ENCODE measurements around the gene AKT3.

The AKT3 gene

DNA sequence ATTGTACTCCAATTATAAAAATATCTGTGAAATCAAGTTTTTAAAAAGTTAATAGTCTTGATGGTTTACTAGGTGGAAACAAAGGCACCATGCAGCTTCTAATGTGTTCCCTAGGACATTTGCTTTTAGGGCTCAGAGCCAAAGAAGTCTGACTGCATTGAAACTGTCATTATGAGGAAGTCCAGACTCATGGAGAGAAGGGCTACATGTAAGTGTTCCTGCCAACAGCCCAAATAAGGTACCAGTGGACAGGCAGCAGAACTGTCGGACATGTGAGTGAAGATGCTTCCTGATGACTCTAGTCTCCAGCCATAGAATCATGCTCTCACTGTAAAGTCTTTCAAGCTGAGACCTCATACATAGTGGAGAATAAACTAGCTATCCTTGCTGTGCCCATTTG lies 287.6 kb downstream of the AKT3 start:
- in situ Hi-C loops (cut with MboI; ENCODE audit: low sequenced_read_pairs): no loop called here

DNA sequence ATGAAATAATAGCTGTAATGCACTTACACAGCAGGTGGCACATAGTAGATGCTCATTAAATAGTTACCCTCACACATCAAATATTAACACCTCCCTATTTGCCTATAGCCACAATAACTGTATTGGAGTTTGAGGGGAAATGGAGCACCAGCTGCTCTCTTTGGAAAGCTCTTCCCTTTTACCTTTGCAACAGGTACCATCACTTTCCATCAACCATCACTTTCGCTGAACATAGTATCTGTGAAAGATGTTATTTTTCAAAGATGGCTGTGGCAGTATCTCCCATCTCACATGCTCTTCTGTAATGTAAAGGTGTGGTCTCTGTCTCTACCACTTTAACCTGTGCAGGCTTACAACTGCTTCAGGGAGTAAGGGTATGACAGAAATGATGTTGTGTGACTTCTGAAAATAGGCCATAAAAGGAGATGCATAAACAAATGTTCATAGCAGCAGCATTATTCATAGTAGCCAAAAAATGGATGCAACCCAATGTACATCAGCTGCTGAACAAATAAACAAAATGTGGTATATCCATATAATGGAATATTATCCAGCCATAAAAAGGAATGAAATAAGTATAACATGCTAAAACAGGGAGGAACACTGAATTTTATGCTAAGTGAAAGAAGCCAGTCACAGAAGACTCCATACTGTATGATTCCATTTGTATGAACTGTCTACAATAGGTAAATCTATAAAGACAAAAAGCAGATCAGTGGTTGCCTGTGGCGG lies 288.3 kb downstream of the AKT3 start:
- in situ Hi-C loops (cut with MboI; ENCODE audit: low sequenced_read_pairs): no loop called here

DNA sequence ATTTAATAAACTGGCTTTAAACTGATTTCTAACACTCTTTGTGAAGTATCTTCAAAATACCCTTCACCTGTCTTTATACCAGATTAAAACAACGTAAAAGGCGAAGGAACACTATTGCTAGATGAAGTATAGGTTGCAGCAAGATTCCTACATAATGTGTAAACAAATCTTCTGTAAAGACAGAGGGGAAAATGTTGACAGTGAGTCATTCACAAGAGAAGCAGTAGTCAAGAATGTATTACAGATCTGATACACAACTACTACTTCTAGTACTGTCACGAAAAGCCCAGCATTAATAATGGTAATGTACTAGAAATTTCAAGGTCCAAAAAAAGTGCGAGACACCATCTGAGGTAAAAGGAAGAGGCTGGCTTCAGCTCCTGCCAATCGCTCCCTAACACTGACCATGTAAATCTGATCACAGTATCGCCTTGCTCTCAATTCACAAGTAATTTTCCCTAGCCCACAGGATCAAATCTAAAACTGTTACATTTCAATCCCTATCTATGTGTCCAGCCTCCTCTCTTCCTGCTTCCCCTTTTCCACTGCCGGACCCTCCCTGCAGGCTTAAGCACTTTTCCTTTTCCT lies 290.4 kb downstream of the AKT3 start:
- in situ Hi-C loops (cut with MboI; ENCODE audit: low sequenced_read_pairs): no loop called here

DNA sequence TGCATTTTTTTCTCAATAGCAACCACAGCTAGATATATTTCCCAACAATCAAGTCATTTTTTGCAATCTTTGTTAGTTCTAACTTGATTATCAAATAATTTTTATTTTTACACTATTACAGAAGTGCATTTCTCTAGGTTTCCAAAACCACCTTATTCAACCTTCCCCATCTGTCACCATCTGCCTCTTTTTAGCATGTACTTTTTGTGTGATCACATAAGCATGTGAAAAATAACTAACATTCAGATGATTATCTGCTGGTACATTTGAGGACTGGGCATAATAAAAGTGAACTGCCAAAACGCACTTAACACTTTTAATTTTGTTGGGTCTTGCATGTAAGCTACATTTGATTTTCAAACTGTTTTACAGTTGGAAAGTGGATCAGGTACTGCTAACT lies 291.5 kb downstream of the AKT3 start:
- in situ Hi-C loops (cut with MboI; ENCODE audit: low sequenced_read_pairs): no loop called here

DNA sequence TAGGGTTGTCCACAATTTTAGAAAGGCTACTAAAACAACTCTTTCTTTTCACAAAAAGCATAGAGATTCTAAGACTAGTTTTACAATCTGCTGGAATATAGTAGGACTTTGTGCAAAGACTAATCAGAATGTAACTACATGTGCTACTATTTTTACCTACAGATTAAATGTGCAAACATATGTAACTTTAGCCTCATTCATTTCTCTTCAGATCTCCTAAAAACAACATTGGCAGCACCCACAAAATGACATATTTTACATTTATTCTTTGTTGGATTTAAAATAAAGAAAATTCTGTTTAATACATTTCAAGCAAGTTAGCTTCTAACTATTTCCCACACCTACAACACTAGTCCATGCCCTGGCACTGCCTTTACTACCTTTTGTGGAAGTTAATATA lies 292.2 kb downstream of the AKT3 start:
- in situ Hi-C loops (cut with MboI; ENCODE audit: low sequenced_read_pairs): no loop called here

DNA sequence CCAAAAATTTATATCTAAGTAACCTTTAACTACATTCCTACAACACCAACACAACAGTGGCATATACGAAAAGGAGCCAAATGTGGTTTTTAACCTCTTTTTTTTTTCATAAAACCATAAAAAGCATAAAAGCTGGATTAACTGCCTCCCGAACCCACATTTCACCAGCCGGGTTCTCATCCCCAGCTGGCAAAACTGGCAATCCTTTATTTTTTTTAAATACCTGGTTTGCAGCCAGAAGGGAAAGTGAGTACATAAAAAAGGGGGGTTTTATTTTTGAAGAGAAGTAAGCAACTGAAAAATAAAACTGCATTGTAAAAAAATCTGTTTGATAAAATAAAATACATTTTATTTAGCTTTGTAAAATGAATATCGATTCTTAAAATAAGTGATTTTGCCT lies 295.4 kb downstream of the AKT3 start:
- in situ Hi-C loops (cut with MboI; ENCODE audit: low sequenced_read_pairs): no loop called here

DNA sequence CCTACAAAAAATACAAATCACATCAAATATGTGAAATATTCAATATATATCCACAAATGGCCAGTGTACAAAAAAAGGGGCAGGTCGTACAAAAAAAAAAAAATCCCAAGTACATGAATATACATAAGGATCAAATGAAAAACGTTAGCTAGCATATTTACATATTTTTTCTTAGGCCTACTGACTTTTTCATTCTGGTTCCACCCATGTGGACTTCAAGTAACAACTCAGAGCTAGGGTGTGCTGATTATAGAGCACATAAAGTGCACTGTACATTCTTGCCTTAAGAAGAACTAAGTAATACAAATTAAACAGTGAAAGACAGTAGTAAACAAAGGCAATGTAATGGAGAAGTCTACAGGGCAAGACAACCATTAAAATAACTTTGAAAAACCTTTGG lies 297.0 kb downstream of the AKT3 start:
- in situ Hi-C loops (cut with MboI; ENCODE audit: low sequenced_read_pairs): no loop called here

DNA sequence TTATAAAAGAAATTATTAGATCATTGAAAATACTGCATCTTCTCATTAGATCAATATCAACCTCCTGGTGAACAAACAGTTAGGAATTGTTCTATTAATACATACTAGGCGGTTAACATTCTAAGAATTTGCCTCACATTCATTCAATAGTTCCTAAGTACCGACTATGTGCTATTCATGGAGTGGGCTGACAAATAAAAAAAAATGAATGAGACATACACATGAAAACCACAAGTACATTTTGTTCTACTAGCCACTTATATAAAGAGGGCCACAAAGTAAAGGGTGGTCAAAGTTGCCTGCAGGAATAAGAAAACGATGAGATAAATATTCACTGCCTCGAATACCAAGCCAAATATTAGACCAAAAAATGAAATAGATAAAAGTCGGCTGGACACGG lies 299.8 kb downstream of the AKT3 start:
- in situ Hi-C loops (cut with MboI; ENCODE audit: low sequenced_read_pairs): no loop called here

DNA sequence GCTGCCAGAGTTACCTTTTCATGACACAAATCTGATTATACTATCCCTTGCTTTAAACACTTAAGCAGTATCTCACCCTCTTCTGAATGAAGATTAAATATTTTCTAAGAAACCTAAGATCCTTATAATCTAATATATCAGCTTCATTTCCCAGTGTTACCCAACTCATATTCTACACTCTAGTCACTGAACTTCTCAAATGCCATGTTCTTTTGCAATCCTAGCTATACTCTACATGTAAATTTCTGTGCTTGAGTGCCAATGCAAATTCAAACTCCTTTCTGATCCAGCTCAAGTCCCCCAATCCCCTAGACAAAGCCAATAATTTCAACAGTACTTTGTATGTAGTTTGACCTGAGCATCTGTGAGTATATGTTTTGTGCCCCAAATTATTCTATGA lies 300.3 kb downstream of the AKT3 start:
- in situ Hi-C loops (cut with MboI; ENCODE audit: low sequenced_read_pairs): no loop called here

DNA sequence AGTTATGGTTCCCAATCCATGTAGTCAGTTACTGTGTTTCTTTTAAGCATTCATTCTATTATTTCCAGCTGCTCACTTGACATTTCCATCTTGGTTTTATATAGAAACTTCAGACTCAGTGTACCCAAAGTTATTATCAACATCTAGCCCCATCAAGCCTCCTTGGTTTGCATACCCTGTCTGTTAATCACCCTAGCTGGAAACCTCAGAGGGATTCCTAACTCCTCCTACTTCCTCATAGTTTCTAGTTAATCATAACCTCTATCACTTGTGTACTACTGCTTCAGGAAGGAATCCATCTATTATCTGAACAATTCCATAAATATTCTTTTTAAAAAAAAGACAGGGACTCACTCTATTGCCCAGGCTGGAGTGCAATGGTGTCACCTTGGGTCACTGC lies 300.9 kb downstream of the AKT3 start:
- in situ Hi-C loops (cut with MboI; ENCODE audit: low sequenced_read_pairs): no loop called here

DNA sequence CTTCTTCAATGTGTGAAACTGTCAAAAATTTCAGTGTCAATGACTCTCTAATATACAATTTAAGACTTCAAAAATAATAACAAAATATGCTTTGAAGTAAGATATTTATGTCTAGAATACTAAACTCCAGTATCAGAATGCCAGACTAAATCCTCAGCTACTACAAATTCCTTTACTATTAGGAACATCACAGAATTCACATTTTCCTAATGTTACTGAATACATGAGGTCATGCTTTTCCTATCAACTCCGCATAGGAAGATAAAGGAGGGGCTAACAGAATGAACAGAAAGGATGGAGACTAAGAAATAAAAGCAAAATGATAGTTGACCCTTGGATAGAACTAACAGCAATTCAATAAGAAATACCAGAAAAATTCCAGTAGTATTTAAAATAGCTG lies 301.5 kb downstream of the AKT3 start:
- in situ Hi-C loops (cut with MboI; ENCODE audit: low sequenced_read_pairs): no loop called here

DNA sequence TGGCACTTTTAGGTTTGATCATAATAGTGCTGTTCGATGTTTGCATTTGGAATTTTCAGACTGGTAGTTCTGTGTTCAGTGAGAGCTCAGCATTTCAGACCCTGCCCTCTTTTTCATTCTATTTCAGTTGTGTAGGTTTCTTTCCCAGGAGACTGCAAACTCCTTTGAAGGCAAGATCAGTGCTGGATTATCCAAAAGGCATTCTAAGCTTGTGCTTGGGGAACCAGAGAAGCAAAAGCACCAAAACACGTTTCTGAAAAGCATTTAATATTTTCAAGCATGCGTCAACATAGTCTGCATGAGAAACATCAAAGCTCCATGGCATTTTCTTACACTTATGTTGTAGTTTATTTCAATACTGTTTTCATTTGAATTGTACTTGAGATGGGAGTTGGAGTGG lies 302.2 kb downstream of the AKT3 start:
- in situ Hi-C loops (cut with MboI; ENCODE audit: low sequenced_read_pairs): no loop called here

DNA sequence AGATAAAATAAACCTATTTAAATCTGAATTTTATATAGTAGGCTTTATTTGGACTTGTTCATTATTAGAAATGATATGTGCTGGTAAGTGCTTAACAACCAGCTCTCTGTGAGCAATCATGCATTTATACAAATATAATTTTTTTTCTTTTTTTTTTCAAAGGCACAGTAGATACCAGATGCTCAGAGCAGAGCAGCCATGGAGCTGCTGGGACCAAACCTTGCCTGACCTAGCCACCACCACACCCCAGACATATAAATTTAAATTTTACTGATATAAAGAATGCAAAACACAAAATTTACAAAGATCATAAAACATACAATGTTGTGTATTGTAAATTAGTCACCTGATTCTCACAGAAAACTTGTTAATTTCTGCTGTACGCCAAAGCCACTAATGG lies 303.6 kb downstream of the AKT3 start:
- in situ Hi-C loops (cut with MboI; ENCODE audit: low sequenced_read_pairs): no loop called here

DNA sequence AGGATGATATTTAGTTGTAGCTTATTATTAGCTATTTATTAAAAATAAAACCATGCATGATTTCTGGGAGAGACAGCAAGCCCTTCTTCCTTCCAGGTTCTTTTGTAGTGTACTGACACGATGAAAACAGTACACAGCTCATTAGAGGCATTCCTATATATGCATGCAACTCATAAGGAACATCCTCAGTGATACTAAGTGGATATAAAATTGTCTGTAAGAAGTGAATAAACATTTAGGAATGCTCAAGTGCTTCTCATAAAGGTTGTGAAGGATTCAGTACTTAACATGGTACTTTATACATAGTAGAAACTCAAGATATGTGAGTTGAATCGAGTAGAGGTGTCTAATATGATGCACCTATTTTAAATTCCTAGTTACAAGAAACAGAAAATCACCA lies 306.5 kb downstream of the AKT3 start:
- in situ Hi-C loops (cut with MboI; ENCODE audit: low sequenced_read_pairs): no loop called here

DNA sequence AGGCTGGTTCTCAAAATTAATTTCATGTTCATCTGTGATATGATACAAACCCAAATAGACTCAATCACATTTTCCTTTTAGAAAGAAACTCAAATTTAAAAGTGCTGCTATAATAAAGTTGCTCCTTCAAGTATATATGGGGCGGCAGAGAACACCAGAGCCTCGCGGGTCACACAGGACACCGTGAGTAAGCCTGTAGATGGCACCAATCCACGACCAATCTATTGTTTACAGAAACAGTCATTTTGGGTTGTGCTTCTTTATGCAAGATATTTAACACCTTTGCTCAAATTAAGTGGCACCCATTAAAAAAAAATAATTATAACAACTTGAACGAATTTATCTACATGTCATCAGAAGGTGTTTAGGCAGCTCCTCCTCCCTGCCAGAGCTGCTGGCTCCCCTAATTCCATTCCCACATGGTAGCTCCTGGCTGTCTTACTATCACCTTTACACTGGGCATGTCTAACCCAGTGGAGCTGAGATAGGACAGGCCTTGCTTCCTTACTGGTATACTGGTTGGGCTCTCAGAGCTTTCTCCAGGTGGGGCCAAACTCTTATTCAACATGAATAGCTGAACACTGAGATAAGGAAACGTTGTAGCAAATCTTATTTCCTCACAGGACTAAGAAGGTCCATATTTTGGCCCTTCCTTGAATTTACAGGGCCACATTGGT lies 307.2 kb downstream of the AKT3 start:
- in situ Hi-C loops (cut with MboI; ENCODE audit: low sequenced_read_pairs): no loop called here

DNA sequence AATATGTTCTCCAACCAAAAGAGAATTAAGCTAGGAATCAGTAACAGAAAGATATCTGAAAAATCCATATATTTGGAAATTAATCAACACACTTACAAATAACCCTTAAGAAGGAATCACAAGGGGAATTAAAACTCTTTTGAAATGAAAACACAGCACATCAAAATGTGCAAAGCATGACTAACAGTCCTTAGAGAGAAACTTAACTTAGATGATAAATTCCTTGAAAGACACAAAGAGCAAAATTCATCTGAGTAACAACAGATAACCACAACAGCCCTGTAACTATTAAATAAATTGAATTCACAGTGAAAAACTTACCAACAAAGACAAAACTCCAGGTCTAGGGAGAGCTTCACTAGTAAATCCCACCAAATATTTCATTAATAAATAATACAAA lies 310.4 kb downstream of the AKT3 start:
- in situ Hi-C loops (cut with MboI; ENCODE audit: low sequenced_read_pairs): no loop called here

DNA sequence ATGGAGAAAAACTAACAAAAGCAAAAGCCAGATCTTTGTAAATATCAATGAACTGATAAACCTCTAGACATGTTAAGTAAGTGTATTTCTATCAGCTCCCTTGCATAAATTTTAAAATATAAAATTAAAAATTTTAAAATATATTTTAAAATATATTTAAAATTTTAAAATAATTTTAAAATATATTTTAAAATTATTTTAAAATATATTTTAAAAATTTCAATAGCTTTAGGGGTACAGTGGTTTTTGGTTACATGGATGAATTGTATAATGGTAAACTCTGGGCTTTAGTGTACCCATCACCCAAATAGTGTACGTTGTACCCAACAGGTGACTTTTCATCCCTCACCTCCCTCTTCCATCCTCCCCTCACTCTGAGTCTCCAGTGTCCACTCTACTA lies 315.0 kb downstream of the AKT3 start:
- in situ Hi-C loops (cut with MboI; ENCODE audit: low sequenced_read_pairs): no loop called here

DNA sequence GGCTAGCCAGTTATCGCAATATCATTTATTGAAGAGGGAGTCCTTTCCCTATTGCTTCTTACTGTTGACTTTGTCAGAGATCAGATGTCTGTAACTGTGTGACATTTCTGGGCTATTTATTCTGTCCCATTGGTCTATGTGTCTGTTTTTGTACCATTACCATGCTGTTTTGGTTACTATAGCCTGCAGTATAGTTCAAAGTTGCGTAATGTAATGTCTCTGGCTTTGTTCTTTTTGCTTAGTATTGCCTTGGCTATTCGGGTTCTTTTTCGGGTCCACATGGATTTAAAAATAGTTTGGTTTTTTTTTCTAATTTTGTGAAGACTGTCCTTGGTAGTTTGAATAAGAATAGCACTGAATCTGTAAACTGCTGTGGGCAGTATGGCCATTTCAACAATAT lies 320.5 kb downstream of the AKT3 start:
- in situ Hi-C loops (cut with MboI; ENCODE audit: low sequenced_read_pairs): no loop called here

DNA sequence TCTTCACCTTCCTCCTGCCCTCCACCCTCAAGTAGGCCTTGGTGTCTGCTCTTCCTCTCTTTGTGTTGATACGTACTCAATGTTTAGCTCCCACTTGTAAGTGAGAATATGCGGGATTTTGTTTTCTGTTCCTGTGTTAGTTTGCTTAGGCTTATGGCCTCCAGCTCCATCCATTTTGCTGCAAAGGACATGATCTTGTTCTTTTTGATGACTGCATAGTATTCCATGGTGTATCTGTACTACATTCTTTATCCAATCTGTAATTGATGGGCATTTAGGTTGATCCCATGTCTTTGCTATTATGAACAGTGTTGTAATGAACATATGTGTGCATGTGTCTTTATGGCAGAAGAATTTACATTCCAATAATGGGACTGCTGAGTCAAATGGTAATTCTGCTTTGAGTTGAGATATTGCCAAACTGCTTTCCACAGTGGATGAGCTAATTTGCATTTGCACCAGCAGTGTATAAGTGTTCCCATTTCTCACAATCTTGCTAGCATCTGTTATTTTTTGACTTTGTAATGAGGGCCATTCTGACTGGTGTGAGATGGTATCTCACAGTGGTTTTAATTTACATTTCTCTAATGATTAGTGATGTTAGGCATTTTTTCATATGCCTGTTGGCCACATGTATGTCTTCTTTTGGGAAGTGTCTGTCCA lies 321.5 kb downstream of the AKT3 start:
- in situ Hi-C loops (cut with MboI; ENCODE audit: low sequenced_read_pairs): no loop called here

DNA sequence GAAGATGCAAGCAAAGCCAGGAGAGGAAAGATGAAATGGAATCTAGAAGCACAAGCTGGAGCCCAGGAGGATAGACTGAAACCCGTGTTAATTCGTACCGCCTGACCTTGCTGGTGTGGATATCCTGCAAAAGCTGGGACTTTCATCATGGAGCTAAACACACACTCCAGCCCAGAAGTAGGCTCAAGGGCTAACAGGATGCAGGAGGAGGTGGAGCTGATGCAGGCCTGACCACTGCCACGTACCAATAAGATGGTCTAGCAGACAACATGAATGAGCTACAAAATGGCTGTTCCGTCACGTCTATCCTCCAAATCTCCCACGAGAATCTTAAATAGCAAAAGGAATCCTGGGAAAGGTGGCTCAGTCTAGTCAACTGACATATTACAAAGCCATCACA lies 323.9 kb downstream of the AKT3 start:
- in situ Hi-C loops (cut with MboI; ENCODE audit: low sequenced_read_pairs): no loop called here

DNA sequence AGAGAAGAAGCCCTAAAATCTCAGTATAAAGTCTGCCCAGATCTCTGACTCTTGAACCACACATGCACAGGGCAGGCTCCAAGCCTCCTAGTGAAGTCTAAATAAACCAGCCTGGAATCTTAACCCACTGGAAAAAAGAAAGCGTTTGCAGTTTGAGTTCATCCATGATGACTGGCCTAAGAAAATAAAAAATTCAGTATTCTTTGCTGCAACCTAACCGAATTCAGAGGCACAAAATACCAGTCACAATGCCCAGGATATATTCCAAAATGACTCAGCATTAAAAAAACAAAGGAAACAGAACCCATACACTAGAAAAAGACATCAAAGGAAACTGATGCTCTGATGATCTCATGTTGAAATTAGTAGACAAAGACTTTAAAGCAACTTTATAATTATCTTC lies 325.0 kb downstream of the AKT3 start:
- in situ Hi-C loops (cut with MboI; ENCODE audit: low sequenced_read_pairs): no loop called here

DNA sequence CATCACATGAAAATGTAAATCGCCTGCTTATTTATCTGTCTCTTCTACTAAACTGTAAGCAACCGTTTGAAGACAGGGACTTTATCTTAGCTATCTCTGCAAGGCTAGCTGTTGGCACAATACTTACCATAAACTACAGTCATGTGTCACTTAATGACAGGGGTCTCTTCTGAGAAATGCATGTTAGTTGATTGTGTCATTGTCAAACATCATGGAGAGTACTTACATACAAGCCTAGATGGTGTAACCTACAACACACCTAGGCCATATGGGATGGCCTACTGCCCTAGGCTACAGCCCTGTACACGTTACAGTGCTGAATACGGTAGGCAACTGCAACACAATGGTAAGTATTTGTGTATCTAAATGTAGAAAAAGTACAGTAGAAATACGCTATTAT lies 326.3 kb downstream of the AKT3 start:
- in situ Hi-C loops (cut with MboI; ENCODE audit: low sequenced_read_pairs): no loop called here

Measured in hTERT RPE-1 (cell line).